ENCODE data around the gene BID.
A peak's percentile ranks its signal among the peaks of the same experiment; 100 is the strongest.

The BID gene

GRCh38 chr22:17777717-17778044 is 3.4 kb upstream of the BID start:
- Histone ChIP-seq H2AK5ac (ENCODE audit: low read length) (no peak overlapping the region), H2BK15ac (replicated peaks; ENCODE audit: low read depth) (no peak overlapping the region), H3K4me3 (ENCODE audit: low read length) (no peak overlapping the region), H2BK120ac (ENCODE audit: low read depth, low read length) (no peak overlapping the region), H4K8ac (ENCODE audit: low read depth, low read length) (no peak overlapping the region), H3K18ac (ENCODE audit: low read length) (no peak overlapping the region), H3K56ac (ENCODE audit: low read length) (no peak overlapping the region), H3K79me1 (ENCODE audit: low read length) (peaks cover 5% of the 10 kb centered on the region), H3K27ac (ENCODE audit: low read depth, low read length) (no peak overlapping the region), H3K23ac (ENCODE audit: low read length) (no peak overlapping the region), H3K27me3 (ENCODE audit: insufficient read depth, low read length, poor library complexity) (no peaks in the 10 kb centered on the region), H3K79me2 (ENCODE audit: control insufficient read depth, insufficient read depth, low read length) (peaks cover 8% of the 10 kb centered on the region), H2BK5ac (ENCODE audit: low read length) (no peak overlapping the region), H3K4me2 (ENCODE audit: low read length) (no peak overlapping the region), H3K36me3 (ENCODE audit: control insufficient read depth, insufficient read depth, low read length) (no peaks in the 10 kb centered on the region), H3K4ac (ENCODE audit: low read depth, low read length) (no peak overlapping the region), H4K5ac (ENCODE audit: low read length) (no peak overlapping the region), H3K4me1 (ENCODE audit: control insufficient read depth, low read depth, low read length) (peaks cover 7% of the 10 kb centered on the region), H3K9ac (ENCODE audit: low read length) (no peak overlapping the region)
- WGBS (ENCODE audit: extremely low coverage, insufficient coverage, low lambda C conversion rate): no CpG with 5 or more reads among the region's 6 CpGs
- no peak for DNase-seq

- Histone ChIP-seq H3K79me1 (ENCODE audit: low read length) (peaks cover 5% of the 10 kb centered on the region), H2AK5ac (ENCODE audit: low read length) (no peak overlapping the region), H3K23ac (ENCODE audit: low read length) (no peak overlapping the region), H3K79me2 (ENCODE audit: control insufficient read depth, insufficient read depth, low read length) (peaks cover 11% of the 10 kb centered on the region), H3K36me3 (ENCODE audit: control insufficient read depth, insufficient read depth, low read length) (no peaks in the 10 kb centered on the region), H4K5ac (ENCODE audit: low read length) (no peak overlapping the region), H3K4me3 (ENCODE audit: low read length) (no peak overlapping the region), H3K18ac (ENCODE audit: low read length) (no peak overlapping the region), H3K56ac (ENCODE audit: low read length) (no peak overlapping the region), H3K4ac (ENCODE audit: low read depth, low read length) (no peak overlapping the region), H3K4me2 (ENCODE audit: low read length) (no peak overlapping the region), H3K27me3 (ENCODE audit: insufficient read depth, low read length, poor library complexity) (no peaks in the 10 kb centered on the region), H2BK15ac (replicated peaks; ENCODE audit: low read depth) (no peak overlapping the region), H4K8ac (ENCODE audit: low read depth, low read length) (no peak overlapping the region), H3K27ac (ENCODE audit: low read depth, low read length) (no peak overlapping the region), H3K9ac (ENCODE audit: low read length) (no peak overlapping the region), H2BK5ac (ENCODE audit: low read length) (no peak overlapping the region), H2BK120ac (ENCODE audit: low read depth, low read length) (no peak overlapping the region), H3K4me1 (ENCODE audit: control insufficient read depth, low read depth, low read length) (peaks cover 7% of the 10 kb centered on the region)
- no peak for DNase-seq
- WGBS (ENCODE audit: extremely low coverage, insufficient coverage, low lambda C conversion rate): no CpG with 5 or more reads among the region's 27 CpGs
Measured at GRCh38 chr22:17777005-17777716, 2.9 kb upstream of the BID start.

GRCh38 chr22:17775781-17776465 is 1.7 kb upstream of the BID start:
- Histone ChIP-seq H3K4me2 (ENCODE audit: low read length) (no peak overlapping the region), H3K18ac (ENCODE audit: low read length) (no peak overlapping the region), H3K4ac (ENCODE audit: low read depth, low read length) (no peak overlapping the region), H3K4me1 (ENCODE audit: control insufficient read depth, low read depth, low read length) (peaks cover 7% of the 10 kb centered on the region), H2BK5ac (ENCODE audit: low read length) (no peak overlapping the region), H4K5ac (ENCODE audit: low read length) (no peak overlapping the region), H2BK120ac (ENCODE audit: low read depth, low read length) (no peak overlapping the region), H3K79me1 (ENCODE audit: low read length) (peaks cover 9% of the 10 kb centered on the region), H3K9ac (ENCODE audit: low read length) (no peak overlapping the region), H3K56ac (ENCODE audit: low read length) (no peak overlapping the region), H3K27me3 (ENCODE audit: insufficient read depth, low read length, poor library complexity) (no peaks in the 10 kb centered on the region), H2BK15ac (replicated peaks; ENCODE audit: low read depth) (no peak overlapping the region), H3K23ac (ENCODE audit: low read length) (no peak overlapping the region), H3K4me3 (ENCODE audit: low read length) (no peak overlapping the region), H4K8ac (ENCODE audit: low read depth, low read length) (no peak overlapping the region), H3K79me2 (ENCODE audit: control insufficient read depth, insufficient read depth, low read length) (peaks cover 11% of the 10 kb centered on the region), H2AK5ac (ENCODE audit: low read length) (no peak overlapping the region), H3K27ac (ENCODE audit: low read depth, low read length) (no peak overlapping the region), H3K36me3 (ENCODE audit: control insufficient read depth, insufficient read depth, low read length) (no peaks in the 10 kb centered on the region)
- no CpG with 5 or more reads among the region's 10 CpGs for WGBS (ENCODE audit: extremely low coverage, insufficient coverage, low lambda C conversion rate)
- no peak for DNase-seq

- no peak overlapping the region for H3K23ac ChIP-seq (ENCODE audit: low read length)
- DNase-seq: no peak
- H3K4ac ChIP-seq (ENCODE audit: low read depth, low read length): no peak overlapping the region
- H3K4me1 ChIP-seq (ENCODE audit: control insufficient read depth, low read depth, low read length): peaks cover 7% of the 10 kb centered on the region
- no peaks in the 10 kb centered on the region for H3K36me3 ChIP-seq (ENCODE audit: control insufficient read depth, insufficient read depth, low read length)
- H3K4me2 ChIP-seq (ENCODE audit: low read length): no peak overlapping the region
- no peak overlapping the region for H4K8ac ChIP-seq (ENCODE audit: low read depth, low read length)
- no CpG with 5 or more reads among the region's 27 CpGs for WGBS (ENCODE audit: extremely low coverage, insufficient coverage, low lambda C conversion rate)
- H2BK15ac ChIP-seq (replicated peaks; ENCODE audit: low read depth): no peak overlapping the region
- no peak overlapping the region for H3K4me3 ChIP-seq (ENCODE audit: low read length)
- H3K56ac ChIP-seq (ENCODE audit: low read length): peak overlapping the region; percentile 12
- H3K27ac ChIP-seq (ENCODE audit: low read depth, low read length): no peak overlapping the region
- H2BK120ac ChIP-seq (ENCODE audit: low read depth, low read length): no peak overlapping the region
- H3K27me3 ChIP-seq (ENCODE audit: insufficient read depth, low read length, poor library complexity): no peaks in the 10 kb centered on the region
- no peak overlapping the region for H4K5ac ChIP-seq (ENCODE audit: low read length)
- H3K79me2 ChIP-seq (ENCODE audit: control insufficient read depth, insufficient read depth, low read length): peaks cover 11% of the 10 kb centered on the region
- no peak overlapping the region for H3K9ac ChIP-seq (ENCODE audit: low read length)
- peaks cover 9% of the 10 kb centered on the region for H3K79me1 ChIP-seq (ENCODE audit: low read length)
- H2BK5ac ChIP-seq (ENCODE audit: low read length): no peak overlapping the region
- no peak overlapping the region for H3K18ac ChIP-seq (ENCODE audit: low read length)
- H2AK5ac ChIP-seq (ENCODE audit: low read length): no peak overlapping the region
Measured at GRCh38 chr22:17774926-17775685, 837 bp upstream of the BID start.

- Histone ChIP-seq H4K5ac (ENCODE audit: low read length) (no peak overlapping the region), H3K4me3 (ENCODE audit: low read length) (peak overlapping the region; percentile 51), H3K27me3 (ENCODE audit: insufficient read depth, low read length, poor library complexity) (no peaks in the 10 kb centered on the region), H2BK15ac (replicated peaks; ENCODE audit: low read depth) (no peak overlapping the region), H3K18ac (ENCODE audit: low read length) (peak overlapping the region; percentile 72), H2BK5ac (ENCODE audit: low read length) (no peak overlapping the region), H2BK120ac (ENCODE audit: low read depth, low read length) (no peak overlapping the region), H3K27ac (ENCODE audit: low read depth, low read length) (no peak overlapping the region), H3K36me3 (ENCODE audit: control insufficient read depth, insufficient read depth, low read length) (no peaks in the 10 kb centered on the region), H3K4me1 (ENCODE audit: control insufficient read depth, low read depth, low read length) (peaks cover 7% of the 10 kb centered on the region), H3K79me1 (ENCODE audit: low read length) (peaks cover 10% of the 10 kb centered on the region), H3K4ac (ENCODE audit: low read depth, low read length) (peak overlapping the region; percentile 44), H3K9ac (ENCODE audit: low read length) (peak overlapping the region; percentile 83), H3K23ac (ENCODE audit: low read length) (peak overlapping the region; percentile 66), H3K79me2 (ENCODE audit: control insufficient read depth, insufficient read depth, low read length) (peaks cover 16% of the 10 kb centered on the region), H3K56ac (ENCODE audit: low read length) (peak overlapping the region; percentile 91), H3K4me2 (ENCODE audit: low read length) (peak overlapping the region; percentile 91), H2AK5ac (ENCODE audit: low read length) (no peak overlapping the region), H4K8ac (ENCODE audit: low read depth, low read length) (no peak overlapping the region)
- WGBS (ENCODE audit: extremely low coverage, insufficient coverage, low lambda C conversion rate): no CpG with 5 or more reads among the region's 47 CpGs
- DNase-seq: peak; percentile 76
Measured at GRCh38 chr22:17773606-17774205, 563 bp downstream of the BID start.
